ENCODE measurements around the gene ZSCAN26. TPM values are rescaled to one million over a fixed set of nuclear protein-coding genes. Genes with fewer than 3 reads are reported as not detected.

The ZSCAN26 gene
- 1 to 10 TPM; 3.6 to 7.6 (median 5.9) TPM for total RNA-seq
- 10 to 100 TPM in 1 of 2 donors, 1 to 10 TPM in 1; 6.8 to 11.7 TPM for polyA plus RNA-seq

GRCh38 chr6:28266962-28267694, at the start of gene ZSCAN26:
ZSCAN26 (plus strand) TSS chr6:28267143; CDS start chr6:28271920, 4,777 bp downstream.
- FAIRE-seq (no peak), DNase-seq (peak; percentile 76 to 90 (median 84)), ATAC-seq (peak; percentile 98 to 99 (median 99))
- no peak for TF ChIP-seq CTCF (IDR thresholded peaks at IDR 0.05)
- Histone ChIP-seq H3K4me1 (peaks cover 9 to 11% (median 9%) of the 10 kb centered on the region in 3 donors), H3K27ac (peak within 1 kb of the TSS; percentile 63 to 84 (median 76)), H3K9me3 (no peaks in the 10 kb centered on the region), H3K36me3 (peaks cover 0 to 1% (median 0%) of the 10 kb centered on the region in 3 donors), H3K27me3 (no peaks in the 10 kb centered on the region), H3K4me3 (peak within 1 kb of the TSS; percentile 55 to 82 (median 72))
- WGBS, 2 donors = 0 to 1% methylated on average over 32 of the region's 32 CpGs
- intact Hi-C loops (cut with DNase I) = no loop called here

GRCh38 chr6:28217890-28218289, 49.1 kb upstream of the ZSCAN26 start:
- ATAC-seq (no peak), DNase-seq (no peak), FAIRE-seq (no peak)
- 93 to 94% methylated on average over 12 of the region's 12 CpGs for WGBS, 2 donors
- Histone ChIP-seq H3K4me1 (no peaks in the 10 kb centered on the region), H3K36me3 (no peaks in the 10 kb centered on the region), H3K9me3 (no peaks in the 10 kb centered on the region), H3K27me3 (peaks cover 3 to 14% (median 8%) of the 10 kb centered on the region in 4 donors), H3K27ac (no peak overlapping the region), H3K4me3 (peak overlapping the region in 1 of 4 donors; percentile 69)
- intact Hi-C loops (cut with DNase I) = no loop called here
- no peak for TF ChIP-seq CTCF (IDR thresholded peaks at IDR 0.05)

- no peak for FAIRE-seq
Observed at GRCh38 chr6:28218312-28219248, 48.4 kb upstream of the ZSCAN26 start.

More at GRCh38 chr6:28218312-28219248, 48.4 kb upstream of the ZSCAN26 start:
- H3K27ac ChIP-seq = peak overlapping the region in 2 of 4 donors; percentile 22 to 47
- 9 to 10% methylated on average over 51 to 55 of the region's 56 CpGs for WGBS, 2 donors
- ATAC-seq = peak; percentile 96 to 97 (median 97)
- DNase-seq = peak; percentile 59 to 87 (median 71)
- peak overlapping the region; percentile 24 to 69 (median 52) for H3K4me3 ChIP-seq
- H3K36me3 ChIP-seq = no peaks in the 10 kb centered on the region
- no peak for TF ChIP-seq CTCF (IDR thresholded peaks at IDR 0.05)
- H3K4me1 ChIP-seq = no peaks in the 10 kb centered on the region
- H3K9me3 ChIP-seq = no peaks in the 10 kb centered on the region
- intact Hi-C loops (cut with DNase I) = no loop called here
- peaks cover 3 to 14% (median 8%) of the 10 kb centered on the region in 4 donors for H3K27me3 ChIP-seq

Measured in pancreas (tissue), 10 donors.